Hindlimb muscle (tissue), 1 donor: ENCODE data around the gene FCHSD1. TPM values are rescaled to one million over a fixed set of nuclear protein-coding genes. Genes with fewer than 3 reads are reported as not detected.

Experiments
- DNase-seq: peaks from one replicate; pipeline ENCODE4 v3.0.0-alpha.2; 2013
- polyA plus RNA-seq: library from polyadenylated mRNA; unstranded; fragments of 120-200 nt; gene quantifications from one replicate; pipeline ENCODE4 v1.2.1, GENCODE V29; 2013; ENCODE audit not compliant: insufficient read length

FCHSD1 gene
- polyA plus RNA-seq, 1 donor, result 7.6 TPM

DNA sequence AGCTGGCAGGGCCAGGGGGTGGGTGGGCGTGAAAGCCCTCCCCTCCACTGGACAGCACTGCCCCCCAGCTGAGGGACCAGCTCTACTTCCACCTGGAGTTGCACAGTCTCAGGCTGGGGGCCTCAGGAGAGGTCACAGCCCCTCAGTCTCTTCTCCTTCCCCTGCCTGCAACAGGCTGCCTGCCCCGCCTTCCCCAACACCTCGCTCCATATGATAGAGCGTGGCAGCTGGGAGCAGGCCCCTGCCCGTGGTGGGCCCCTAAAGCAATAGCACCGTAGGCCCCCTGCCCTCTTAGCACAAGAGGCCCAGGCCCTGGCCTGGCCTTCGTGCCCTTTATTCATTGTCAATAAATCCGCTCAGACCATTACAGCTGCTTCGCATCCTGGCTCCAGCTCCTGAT lies 10.5 kb downstream of the FCHSD1 start:
- no peak for DNase-seq

DNA sequence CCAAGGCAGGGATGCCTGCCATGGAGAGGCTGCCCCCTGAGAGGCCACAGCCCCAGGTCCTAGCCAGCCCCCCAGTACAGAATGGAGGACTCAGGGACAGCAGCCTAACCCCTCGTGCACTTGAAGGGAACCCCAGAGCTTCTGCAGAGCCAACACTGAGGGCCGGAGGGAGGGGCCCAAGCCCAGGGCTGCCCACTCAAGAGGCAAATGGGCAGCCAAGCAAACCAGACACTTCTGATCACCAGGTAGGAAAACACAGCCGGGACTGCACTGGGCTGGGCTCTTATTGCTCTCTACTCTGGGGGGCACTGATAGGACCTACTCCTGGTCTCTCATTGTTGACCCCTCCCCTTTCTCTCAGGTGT lies 11.2 kb downstream of the FCHSD1 start:
- DNase-seq, result no peak

DNA sequence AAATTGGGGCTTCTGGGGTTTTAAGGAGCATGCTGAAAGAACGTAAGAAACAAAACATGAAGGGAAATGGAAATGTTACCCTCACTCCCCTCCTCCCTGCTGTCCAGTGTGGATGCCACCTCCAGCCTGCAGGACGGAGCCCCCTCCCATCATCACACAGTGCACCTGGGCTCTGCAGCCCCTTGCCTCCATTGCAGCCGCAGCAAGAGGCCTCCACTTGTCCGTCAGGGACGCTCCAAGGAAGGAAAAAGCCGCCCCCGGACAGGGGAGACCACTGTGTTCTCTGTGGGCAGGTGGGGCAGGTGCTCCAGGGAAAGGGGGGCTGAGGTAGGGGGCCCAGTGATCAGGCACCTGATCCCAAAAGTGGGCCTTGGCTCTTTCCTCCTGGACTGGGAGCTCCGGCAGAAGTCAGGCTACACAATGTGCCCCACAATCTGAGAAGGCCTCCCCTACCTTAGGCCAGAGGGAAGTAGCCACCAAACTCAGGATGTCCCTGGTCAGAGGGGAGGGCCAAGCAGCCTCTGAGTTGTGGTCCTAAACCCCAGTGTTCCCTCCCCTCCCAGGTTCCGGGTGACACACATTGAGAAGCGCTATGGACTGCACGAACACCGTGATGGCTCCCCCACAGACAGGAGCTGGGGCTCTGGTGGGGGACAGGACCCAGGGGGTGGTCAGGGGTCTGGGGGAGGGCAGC lies 11.7 kb downstream of the FCHSD1 start:
- DNase-seq, result no peak

DNA sequence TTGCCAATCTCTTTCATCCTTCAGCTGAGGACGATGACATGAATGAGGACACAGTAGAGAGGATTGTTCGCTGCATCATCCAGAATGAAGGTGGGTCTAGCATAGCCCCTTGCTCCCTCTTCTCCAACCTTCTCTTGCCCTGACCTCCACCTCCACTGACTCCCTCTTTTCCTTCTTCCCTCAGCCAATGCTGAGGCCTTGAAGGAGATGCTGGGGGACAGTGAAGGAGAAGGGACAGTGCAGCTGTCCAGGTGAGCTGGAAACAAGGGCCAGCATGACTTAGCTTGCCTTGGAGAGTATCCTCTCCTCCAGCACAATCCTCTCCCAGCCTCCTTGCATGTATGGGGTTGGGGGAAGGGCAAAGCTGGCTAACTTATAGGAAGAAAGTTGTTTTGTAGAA lies 12.4 kb downstream of the FCHSD1 start:
- DNase-seq, result no peak

DNA sequence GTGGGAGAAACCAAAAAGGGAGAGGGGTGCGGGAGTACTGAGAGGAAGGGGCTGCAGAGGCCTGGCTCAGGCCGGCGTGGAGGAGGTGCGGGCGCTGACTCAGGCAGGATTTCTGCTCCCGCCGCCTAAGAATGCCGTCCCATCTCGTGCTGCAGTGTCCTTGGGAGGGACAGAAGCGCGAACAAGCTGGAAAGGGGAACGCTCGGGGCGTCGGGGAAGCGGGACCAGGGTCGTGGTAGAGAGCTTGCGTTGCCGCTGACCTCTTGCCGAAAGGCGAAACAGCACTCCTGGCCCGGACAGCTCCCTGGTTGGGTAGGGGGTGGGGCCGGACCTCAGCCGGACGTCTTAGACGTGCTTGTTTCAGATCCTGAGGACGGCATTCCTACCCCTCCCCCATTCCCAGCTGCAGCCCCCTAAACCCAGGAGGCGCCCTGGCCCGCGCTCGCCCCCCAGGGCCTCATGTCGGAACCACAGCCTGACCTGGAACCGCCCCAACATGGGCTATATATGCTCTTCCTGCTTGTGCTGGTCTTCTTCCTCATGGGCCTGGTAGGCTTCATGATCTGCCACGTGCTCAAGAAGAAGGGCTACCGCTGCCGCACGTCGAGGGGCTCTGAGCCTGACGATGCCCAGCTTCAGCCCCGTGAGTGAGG lies 13.3 kb downstream of the FCHSD1 start:
- peak; percentile 51 for DNase-seq

DNA sequence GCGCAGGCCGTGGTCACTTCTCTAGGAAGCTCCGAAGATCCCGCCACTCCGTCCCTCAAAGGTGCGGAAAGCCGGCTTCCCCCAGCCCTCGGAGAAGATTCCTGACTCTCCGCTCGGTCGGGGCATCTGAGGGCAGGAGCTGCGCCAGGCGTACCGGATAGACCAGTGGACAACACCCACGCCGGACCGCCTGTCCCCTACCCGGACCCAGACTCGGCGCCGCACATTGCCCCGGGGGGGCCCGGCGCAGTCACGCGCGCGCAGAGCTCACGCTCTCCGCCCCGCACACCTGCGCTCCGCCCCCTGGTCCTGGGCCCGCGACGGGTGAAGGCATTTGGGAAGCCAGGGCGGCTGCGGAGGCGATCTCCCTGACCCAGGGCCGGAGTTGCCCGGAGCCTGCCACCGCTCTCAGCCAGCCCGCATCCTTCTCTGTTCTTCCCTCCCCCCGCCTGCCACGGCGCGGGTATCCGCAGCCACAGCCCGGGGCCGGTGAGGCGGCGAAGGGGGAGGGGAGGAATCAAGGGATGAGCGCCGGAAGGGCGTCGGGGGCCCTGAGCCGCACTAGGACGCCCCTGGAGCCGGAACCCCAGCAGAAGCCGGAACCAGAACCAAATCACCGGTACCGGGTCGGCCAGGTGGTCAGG lies 14.0 kb downstream of the FCHSD1 start:
- no peak for DNase-seq

DNA sequence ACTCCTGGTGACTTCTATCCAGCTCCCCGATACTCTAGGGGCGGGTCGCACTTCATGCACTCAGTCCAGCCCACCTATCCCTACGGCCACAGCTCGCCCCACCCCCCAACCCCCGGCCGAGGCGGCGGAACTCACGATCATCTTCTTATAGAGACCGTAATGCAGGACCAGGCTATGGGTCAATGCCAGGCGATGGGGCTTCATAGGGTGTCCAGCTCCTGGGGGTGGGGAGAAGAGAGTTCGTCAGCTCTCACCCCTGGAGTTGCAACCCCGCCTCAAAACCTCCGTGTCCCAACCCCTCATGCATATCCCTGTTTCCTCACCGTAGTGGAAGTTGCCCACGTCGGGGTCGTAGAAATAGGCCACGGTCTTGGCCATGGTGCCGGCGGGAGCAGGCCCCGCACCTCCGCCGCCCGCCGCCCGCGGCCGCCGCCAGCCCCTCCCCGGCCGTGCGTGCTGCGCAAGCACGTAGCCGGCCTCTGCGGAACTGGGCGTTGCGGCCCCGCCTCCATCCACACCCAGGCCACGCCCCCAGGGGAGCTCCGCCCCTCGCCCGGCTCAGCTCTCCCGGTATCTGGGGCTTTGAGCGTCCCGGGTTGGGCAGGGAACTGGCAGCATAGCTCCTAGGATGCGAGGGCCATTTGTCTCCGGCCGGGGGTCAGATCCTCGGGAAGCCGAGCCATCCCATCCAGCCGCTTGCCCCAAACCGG lies 14.7 kb downstream of the FCHSD1 start, which contains the start of the genes HDAC3 and RELL2:
Gene HDAC3, minus strand, starts transcription at position 437 of the 710 bp plus-strand sequence. Its CDS starts 59 bp downstream, at position 378.
Gene RELL2, plus strand, starts transcription at position 585 of the 710 bp plus-strand sequence. CDS start 1,229 bp downstream, outside the sequence.
- DNase-seq, result peak; percentile 91

DNA sequence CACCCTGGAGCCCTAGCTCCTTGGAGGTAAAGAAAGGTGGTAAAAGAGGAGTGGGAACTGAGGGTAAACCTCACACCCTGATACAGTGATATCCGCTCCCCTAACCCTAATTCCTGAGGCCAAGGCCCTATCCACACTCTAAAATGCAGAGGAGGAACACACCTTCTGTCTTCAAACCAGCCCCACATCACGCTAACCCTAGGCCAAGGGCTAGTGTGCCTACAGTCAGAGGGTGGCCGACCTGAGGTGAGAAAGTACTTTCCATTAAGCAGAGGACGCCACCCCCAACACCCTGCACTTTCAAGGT lies 15.2 kb downstream of the FCHSD1 start:
- DNase-seq, result no peak

DNA sequence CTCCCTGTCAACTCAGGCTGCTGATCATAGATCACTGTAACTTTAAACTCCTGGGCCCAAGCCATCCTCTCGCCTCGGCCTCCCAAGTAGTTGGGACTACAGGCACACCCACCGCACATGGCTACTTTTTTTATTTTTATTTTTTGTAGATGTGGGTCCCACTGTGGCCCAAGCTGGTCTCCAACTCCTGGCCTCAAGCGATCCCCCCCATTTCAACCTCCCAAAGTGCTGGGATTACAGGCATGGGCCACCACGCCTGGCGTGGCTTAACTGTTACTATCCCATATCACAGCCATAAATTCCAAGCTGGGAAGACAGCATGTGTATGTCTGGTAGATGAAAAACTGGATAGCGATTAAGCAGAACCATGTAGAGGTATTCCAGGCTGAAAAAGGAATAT lies 15.6 kb downstream of the FCHSD1 start:
- no peak for DNase-seq

DNA sequence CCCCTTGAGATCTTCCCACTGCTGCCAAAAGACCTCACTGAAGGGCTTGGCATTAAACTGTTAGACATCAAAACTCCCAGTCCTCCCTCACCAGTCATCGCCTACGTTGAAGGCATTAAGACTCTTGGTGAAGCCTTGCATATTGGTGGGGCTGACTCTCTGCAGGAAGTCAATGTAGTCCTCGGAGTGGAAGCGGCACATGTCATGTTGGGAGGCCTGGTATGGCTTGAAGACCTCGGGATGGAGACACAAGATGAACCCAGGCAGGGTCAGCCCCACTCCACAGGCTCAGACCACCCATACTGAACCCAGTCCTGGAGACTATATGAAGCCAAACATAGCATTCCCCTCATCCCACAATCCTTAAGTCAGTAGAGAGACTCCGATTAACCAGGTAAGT lies 16.5 kb downstream of the FCHSD1 start:
- no peak for DNase-seq

DNA sequence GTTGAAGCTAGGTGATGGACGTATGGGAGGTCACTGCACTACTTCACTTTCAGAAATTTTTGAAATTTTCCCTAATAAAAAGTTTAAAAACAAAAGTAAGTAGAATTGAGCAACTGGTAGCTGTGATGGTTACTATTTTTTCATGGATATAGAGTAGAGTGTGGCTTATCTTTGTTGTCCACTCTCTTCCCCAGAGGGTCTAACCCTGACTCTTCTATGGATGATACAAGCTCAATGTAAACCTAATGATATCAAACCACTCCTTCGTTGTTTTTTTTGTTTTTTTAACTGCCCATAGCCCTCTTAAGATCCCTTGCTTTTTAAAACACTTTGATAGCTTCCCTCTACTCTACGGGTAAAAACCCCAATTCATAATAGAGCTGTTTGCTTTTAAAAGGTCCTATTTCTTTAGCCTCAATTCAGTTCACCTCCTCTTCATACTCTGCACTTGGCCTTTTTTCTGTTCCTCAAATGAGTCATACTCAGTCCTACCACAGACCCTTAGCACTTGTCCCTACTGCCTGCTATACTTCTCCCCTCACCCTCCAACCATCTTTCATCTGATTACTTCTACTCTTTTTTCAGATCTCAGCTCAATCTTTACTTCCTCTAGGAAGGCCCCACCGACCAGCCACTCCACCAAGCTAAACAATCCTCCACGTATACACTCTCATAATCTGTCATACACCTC lies 17.2 kb downstream of the FCHSD1 start:
- DNase-seq, result no peak

DNA sequence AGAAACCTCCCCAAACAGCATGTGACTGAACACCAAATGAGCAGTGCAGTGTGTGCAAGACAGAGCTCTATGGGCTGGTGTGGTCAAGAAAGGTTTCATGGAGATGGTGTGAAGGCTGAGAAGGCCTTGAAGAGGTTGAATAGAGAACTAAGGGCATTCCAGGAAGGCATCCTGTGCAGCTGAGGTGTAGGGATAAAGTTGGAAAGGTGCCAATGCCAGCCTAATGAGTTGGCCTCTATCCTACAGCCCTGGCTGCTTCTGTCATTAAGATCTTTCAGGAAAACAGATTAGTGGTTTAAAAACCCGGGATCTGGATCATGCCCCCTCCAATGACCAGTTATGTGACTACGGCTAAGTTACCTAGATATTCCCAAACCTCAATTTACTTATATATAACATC lies 18.6 kb downstream of the FCHSD1 start:
- no peak for DNase-seq

DNA sequence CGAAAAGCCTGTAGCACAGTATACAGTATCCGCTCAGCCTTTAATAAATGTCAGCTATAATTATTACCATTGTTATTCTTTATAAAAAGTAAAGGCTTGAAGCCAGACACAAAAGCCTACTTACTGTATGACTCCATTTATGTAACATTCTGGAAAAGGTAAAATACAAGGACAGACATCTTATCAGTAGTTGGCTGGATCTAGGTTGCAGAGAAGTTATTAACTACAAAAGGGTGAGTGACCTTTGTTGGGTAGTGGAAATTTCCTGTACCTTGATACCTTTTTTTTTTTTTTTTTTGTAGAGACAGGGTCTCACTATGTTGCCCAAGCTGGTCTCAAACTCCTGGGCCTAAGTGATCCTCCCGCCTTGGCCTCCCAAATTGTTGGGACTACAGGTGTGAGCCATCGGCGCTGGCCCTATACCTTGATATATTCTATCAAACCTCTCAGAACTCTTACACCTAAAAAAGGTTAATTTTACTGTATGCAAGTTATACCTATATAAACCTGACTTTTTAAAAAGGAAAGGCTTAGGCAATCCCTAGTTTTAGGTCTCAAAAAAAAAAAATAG lies 20.6 kb downstream of the FCHSD1 start:
- DNase-seq, result no peak

DNA sequence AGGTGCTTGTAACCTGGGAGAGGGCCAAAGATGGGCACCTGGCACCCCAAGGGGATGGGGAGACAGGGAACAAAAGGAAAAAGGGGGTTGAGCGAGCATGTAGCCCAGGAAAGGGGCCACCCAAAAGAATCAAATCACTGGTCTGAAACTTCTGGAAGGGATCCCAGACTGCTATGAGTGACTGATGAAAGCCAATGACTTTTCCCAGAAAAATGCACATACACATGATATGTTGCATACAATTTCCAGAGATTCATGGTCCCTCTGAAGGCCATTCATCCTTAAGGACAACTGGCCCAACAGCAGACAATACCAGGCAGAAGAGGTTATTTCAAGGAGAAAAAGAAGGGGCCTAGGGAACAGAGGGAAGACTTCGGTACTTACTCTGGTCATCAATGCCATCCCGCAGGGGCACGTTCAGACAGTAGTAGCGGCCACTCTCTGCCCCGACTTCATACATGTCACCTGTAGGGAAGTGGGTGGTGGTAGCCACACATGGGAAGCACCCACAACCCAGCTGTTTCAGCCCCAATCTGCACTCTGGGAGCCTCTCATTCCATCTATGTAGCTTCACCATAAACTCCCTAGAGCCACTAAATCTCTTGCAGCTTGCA lies 22.9 kb downstream of the FCHSD1 start:
- DNase-seq, result no peak

DNA sequence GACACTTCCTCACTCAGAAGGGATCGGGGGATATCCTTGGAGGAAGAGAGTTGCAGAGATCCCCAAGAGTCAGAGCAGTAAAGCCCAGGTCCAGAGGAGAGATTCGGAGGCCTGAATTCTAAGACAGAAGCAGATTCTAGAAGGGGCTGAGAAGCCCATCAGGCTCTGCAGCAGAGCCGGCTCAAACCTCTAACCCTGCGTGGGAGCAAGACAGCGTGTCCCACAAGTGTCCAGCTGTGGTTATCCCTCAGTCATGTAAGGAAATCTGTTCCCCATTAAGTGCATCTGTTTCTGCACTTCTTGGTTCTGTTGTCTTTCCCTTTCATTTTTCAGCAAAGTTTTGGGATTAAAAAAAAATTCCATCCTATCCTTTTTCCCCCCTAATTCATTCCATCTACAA lies 27.6 kb downstream of the FCHSD1 start:
- DNase-seq, result no peak

DNA sequence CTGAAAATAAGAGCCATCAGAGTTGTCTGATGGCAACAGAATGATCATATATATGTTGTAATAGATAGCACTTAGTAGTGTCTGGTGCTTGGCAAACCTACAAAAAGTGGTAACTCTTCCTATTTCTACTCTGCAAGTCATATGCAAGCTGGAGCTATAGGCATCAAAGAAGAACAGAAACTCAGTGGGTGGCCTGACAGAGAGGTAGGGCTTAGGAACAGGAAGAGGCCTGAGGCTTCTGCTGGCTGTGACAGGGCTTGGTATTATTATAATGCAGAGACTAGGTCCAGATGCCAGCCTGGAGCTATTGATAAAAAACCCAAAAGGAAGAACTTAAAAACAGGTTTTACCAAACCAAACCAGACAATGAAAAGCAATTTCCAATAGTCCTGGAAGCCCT lies 28.0 kb downstream of the FCHSD1 start:
- DNase-seq, result no peak

DNA sequence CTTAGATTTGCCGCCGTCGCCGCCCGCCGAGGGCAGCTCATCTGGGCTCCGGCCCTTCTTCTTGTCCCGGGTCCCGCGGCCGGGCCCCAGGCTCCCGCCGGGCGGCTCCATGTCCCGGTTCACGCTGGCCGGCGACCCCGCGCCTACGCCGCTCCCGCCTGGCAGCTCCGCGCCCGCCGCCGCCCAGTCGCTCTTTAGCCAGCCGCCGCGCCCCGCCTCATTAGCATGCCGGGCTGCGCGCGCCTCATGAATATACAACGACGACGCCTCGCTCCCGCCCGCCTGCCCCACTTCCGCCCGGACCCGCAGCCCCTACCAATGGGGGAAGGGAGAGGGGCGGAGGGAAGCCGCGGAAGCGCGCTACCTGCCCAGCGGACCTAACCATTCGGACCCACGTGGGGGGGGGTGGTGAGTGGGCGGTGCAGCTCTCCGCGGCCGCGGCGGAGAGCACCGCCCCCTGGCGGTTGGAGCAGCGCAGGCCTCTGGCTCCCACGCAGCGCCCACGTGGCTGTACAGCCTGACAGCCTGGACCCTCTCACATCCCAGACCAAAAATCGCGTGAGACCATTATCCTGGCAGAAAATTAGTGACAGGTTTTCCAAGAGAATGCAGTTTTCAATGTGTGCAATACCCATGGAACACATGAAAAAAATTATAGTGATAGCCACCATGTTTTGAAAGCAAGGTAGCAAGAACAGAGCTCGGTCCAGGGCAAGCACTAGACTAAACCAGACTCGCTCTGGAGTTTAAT lies 32.2 kb downstream of the FCHSD1 start, which contains the start of gene DIAPH1:
Gene DIAPH1, minus strand, starts transcription at position 197 of the 751 bp plus-strand sequence. Its CDS starts 86 bp downstream, at position 111.
- DNase-seq, result peak; percentile 96

DNA sequence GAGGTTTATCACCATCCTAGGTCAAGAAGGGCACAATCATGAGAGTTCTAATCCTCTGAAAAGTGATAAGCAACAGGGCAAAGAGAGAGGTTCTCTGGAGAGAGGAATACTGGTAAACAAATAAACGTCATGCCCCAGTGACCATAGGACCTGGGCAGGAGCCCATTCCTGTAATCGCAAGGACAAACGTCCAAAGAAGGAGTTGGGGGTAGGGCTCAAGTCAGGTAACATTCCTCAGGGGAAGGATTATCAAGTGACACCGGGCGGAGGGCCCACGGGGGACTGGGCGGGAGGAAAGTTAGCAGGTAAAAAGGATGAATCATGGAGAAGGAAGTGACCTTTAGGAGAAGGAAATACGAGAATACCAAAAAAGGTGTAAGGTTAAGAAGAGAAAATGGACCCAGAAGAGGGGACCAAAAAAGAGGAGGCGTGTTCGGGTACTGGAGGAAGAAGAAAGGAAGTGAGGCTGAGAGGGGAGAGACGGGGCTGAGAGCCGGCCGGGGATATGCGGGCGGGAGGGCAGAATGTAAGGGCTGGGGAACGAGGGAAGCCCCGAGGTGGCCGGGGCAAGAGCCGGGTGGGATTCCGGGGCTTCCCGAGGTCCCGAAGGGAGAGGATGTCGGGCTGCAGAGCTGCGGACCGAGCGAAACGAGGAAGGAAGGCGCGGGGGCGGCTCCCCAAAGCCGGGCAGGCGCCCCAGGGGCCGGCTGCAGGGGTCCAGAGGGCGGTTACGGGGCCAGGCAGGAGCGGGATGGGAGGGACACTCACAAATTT lies 33.0 kb downstream of the FCHSD1 start:
- no peak for DNase-seq

DNA sequence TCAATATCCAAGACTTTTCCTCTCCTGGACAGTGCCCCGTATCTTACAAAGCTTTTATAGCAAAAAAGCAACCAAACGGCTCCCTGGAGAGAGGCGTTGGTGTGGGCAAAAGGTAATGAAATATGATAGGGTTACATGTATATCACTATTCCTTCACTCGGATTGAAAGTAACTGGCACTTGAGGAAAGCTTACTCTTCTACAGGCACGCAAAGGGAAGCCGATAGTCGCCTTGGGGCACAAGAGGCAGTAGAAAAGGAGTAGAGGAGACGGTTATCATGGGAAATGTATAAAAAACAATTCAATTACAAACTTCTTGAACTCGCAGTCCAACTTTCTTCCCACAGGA lies 33.6 kb downstream of the FCHSD1 start:
- no peak for DNase-seq

DNA sequence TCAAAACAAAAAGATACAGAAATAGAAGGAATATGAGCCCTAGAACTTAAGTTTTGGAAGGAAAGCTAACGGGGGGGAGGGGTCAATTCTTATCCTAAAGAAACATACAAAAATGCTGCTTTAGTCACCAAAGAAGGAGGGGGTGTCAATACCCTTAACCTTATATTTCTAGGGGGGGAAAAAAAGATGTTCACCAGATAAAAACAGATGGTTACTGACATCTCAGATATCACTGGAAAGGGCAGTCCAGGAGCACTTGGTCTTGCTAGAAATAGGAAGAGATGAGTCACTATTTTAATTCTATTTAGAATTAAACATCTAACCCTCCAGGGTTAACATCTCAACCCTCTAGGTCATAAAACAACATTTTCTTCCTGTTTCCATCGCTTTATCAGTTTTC lies 34.1 kb downstream of the FCHSD1 start:
- DNase-seq, result no peak
